ENCODE measurements around the gene PIP5K1B.

The PIP5K1B gene

DNA sequence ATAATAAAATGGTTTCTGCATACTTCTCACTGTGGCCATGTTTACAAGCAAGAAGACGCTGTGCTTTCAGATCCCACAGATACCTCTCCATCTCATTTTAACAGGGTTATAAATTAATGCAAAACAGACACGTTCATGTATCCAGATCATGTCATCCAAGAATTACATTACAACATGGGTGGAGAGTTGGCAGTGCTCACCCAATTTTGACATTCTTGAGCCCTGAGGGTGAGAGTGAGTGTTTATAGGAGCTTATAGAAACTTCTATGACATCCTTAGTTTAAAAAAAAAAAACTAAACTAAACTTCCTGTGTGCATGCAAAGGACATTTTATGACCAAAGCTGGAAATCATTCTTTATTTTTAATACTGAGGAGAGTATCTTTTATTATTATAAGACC, 299.8 kb downstream of the PIP5K1B start:
- ATAC-seq = no peak
- TF ChIP-seq OSR1 (CRISPR knock-in tag; IDR thresholded peaks at IDR 0.05) (no peak), ZNF70 (CRISPR knock-in tag; IDR thresholded peaks at IDR 0.05) (no peak), ISL1 (CRISPR knock-in tag; IDR thresholded peaks at IDR 0.05) (no peak), CREB5 (CRISPR knock-in tag; IDR thresholded peaks at IDR 0.05; ENCODE audit: low read depth) (no peak), CSDC2 (CRISPR knock-in tag; IDR thresholded peaks at IDR 0.05) (no peak), ZC3H10 (CRISPR knock-in tag; IDR thresholded peaks at IDR 0.05) (no peak), ZFP30 (CRISPR knock-in tag; IDR thresholded peaks at IDR 0.05) (no peak), GLIS3 (CRISPR knock-in tag; IDR thresholded peaks at IDR 0.05) (no peak), ZFP3 (CRISPR knock-in tag; IDR thresholded peaks at IDR 0.05) (no peak), ESRRG (CRISPR knock-in tag; IDR thresholded peaks at IDR 0.05) (no peak), RARB (CRISPR knock-in tag; IDR thresholded peaks at IDR 0.05) (no peak), ZNF565 (CRISPR knock-in tag; conservative IDR thresholded peaks at IDR 0.05; ENCODE audit: low read depth) (no peak), PPARA (CRISPR knock-in tag; IDR thresholded peaks at IDR 0.05; ENCODE audit: borderline replicate concordance) (no peak), SNAI2 (CRISPR knock-in tag; IDR thresholded peaks at IDR 0.05) (no peak)
- TF ChIP-seq, protein P1, sequence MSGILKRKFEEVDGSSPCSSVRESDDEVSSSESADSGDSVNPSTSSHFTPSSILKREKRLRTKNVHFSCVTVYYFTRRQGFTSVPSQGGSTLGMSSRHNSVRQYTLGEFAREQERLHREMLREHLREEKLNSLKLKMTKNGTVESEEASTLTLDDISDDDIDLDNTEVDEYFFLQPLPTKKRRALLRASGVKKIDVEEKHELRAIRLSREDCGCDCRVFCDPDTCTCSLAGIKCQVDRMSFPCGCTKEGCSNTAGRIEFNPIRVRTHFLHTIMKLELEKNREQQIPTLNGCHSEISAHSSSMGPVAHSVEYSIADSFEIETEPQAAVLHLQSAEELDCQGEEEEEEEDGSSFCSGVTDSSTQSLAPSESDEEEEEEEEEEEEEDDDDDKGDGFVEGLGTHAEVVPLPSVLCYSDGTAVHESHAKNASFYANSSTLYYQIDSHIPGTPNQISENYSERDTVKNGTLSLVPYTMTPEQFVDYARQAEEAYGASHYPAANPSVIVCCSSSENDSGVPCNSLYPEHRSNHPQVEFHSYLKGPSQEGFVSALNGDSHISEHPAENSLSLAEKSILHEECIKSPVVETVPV (CRISPR knock-in tag; IDR thresholded peaks at IDR 0.05) = no peak
- TF ChIP-seq, protein P2, sequence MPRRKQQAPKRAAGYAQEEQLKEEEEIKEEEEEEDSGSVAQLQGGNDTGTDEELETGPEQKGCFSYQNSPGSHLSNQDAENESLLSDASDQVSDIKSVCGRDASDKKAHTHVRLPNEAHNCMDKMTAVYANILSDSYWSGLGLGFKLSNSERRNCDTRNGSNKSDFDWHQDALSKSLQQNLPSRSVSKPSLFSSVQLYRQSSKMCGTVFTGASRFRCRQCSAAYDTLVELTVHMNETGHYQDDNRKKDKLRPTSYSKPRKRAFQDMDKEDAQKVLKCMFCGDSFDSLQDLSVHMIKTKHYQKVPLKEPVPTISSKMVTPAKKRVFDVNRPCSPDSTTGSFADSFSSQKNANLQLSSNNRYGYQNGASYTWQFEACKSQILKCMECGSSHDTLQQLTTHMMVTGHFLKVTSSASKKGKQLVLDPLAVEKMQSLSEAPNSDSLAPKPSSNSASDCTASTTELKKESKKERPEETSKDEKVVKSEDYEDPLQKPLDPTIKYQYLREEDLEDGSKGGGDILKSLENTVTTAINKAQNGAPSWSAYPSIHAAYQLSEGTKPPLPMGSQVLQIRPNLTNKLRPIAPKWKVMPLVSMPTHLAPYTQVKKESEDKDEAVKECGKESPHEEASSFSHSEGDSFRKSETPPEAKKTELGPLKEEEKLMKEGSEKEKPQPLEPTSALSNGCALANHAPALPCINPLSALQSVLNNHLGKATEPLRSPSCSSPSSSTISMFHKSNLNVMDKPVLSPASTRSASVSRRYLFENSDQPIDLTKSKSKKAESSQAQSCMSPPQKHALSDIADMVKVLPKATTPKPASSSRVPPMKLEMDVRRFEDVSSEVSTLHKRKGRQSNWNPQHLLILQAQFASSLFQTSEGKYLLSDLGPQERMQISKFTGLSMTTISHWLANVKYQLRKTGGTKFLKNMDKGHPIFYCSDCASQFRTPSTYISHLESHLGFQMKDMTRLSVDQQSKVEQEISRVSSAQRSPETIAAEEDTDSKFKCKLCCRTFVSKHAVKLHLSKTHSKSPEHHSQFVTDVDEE (CRISPR knock-in tag; IDR thresholded peaks at IDR 0.05) = no peak

GRCh38 chr9:69009708-69010107, 304.7 kb downstream of the PIP5K1B start:
- TF ChIP-seq RARB (CRISPR knock-in tag; IDR thresholded peaks at IDR 0.05) (no peak), ZNF70 (CRISPR knock-in tag; IDR thresholded peaks at IDR 0.05) (no peak)
- no peak for ATAC-seq

DNA sequence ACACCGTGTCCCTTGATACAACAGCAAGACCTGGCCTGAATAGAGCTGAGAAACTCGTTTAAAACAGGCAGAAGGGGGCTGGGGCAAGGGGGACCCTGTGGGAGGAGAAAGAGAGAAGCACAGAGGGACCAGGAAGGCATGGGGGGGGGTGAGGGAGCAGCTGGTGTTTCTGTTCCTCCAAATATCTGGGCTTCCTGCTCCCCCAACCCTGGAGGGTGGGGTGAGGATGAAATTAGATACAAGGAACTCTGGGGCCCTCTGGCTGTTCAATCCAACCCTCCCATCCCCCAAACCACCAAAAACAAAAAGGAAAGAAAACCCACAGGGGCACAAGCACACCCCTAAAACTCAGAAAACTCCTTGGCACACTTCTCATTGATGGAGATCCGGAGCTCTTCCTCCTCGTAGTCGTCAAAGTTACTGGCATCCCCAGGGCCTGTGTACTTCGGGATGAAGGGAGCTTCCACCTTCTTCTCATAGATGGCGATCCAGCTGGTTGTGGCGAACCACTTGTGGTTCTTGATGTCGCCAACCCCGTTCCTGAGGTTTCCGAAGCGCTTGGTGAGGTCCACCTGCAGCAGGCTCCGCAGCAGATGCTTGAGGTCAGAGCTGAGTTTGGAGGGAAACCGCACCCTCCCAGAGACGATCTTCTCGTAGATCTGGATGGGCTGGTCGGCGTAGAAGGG, 307.8 kb downstream of the PIP5K1B start:
- no peak for ATAC-seq

More for the DNA sequence above, 307.8 kb downstream of the PIP5K1B start:
- TF ChIP-seq, protein P2 (CRISPR knock-in tag; IDR thresholded peaks at IDR 0.05) = no peak
- TF ChIP-seq, protein P1 (CRISPR knock-in tag; IDR thresholded peaks at IDR 0.05) = no peak
- TF ChIP-seq TOX (CRISPR knock-in tag; IDR thresholded peaks at IDR 0.05; ENCODE audit: borderline replicate concordance) (no peak), ZNF70 (CRISPR knock-in tag; IDR thresholded peaks at IDR 0.05) (no peak), PPARA (CRISPR knock-in tag; IDR thresholded peaks at IDR 0.05; ENCODE audit: borderline replicate concordance) (no peak), CREB5 (CRISPR knock-in tag; IDR thresholded peaks at IDR 0.05; ENCODE audit: low read depth) (no peak), GLIS3 (CRISPR knock-in tag; IDR thresholded peaks at IDR 0.05) (no peak), ISL1 (CRISPR knock-in tag; IDR thresholded peaks at IDR 0.05) (no peak), BACH2 (CRISPR knock-in tag; IDR thresholded peaks at IDR 0.05; ENCODE audit: borderline replicate concordance) (no peak), RARB (CRISPR knock-in tag; IDR thresholded peaks at IDR 0.05) (no peak), CSDC2 (CRISPR knock-in tag; IDR thresholded peaks at IDR 0.05) (no peak), ZFP3 (CRISPR knock-in tag; IDR thresholded peaks at IDR 0.05) (no peak), ESRRG (CRISPR knock-in tag; IDR thresholded peaks at IDR 0.05) (no peak), SNAI2 (CRISPR knock-in tag; IDR thresholded peaks at IDR 0.05) (no peak), ZC3H10 (CRISPR knock-in tag; IDR thresholded peaks at IDR 0.05) (no peak), OSR1 (CRISPR knock-in tag; IDR thresholded peaks at IDR 0.05) (no peak), ZFP30 (CRISPR knock-in tag; IDR thresholded peaks at IDR 0.05) (no peak), ARNTL (CRISPR knock-in tag; IDR thresholded peaks at IDR 0.05; ENCODE audit: borderline replicate concordance, low read depth) (no peak)

Data from SK-N-SH treated with all-trans-retinoic acid at 6 μM for 48 hours (cell line).